ENCODE data around the gene UNC119.

UNC119 gene

GRCh38 chr17:28572259-28573039, 20.0 kb upstream of the UNC119 start:
- DNase-seq: no peak

- DNase-seq: peak; percentile 89
Observed at GRCh38 chr17:28571361-28572122, 19.1 kb upstream of the UNC119 start, which contains the start of gene PIGS. TSS of gene PIGS (minus strand) at chr17:28571524. CDS start at chr17:28571496, 28 bp downstream.

GRCh38 chr17:28570716-28571360, 18.4 kb upstream of the UNC119 start:
- peak; percentile 56 for DNase-seq

DNA sequence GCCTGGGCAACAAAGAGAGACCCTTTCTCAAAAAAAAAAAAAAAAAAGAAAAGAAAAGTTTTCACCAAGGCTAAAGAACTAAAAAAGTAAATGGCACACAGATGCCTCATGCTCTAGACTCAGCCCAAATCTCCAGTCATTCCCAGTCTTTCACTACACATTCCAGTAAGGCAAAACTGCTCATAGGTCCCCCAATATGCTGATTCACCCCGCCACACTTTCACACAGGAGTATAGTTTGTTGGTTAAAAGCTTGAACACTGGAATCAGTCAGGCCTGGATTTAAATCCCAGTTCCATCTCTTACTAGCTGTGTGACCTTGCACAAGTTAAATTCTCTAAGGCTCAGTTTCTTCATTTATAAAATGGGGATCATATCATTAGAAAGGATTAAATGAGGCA, 17.0 kb upstream of the UNC119 start:
- no peak for DNase-seq

DNA sequence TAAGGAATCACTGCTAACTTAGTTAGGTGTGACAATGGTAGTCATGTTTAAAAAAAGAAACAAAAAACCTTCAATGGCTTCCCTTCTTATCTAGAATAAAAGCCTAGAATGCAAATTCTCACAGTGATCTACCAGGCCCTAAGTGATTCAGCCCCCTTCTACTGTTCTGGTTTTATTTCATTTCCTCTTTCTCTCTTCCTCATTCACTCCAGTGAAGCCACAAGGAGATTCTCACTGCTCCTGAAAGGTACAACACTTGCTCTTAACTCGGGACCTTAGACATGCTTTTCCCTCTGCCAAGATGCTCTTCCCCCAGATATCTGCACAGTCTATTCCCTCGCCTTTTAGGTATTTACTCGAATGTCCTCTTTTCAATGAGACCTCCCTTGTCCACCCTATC, 15.2 kb upstream of the UNC119 start:
- no peak for DNase-seq

DNA sequence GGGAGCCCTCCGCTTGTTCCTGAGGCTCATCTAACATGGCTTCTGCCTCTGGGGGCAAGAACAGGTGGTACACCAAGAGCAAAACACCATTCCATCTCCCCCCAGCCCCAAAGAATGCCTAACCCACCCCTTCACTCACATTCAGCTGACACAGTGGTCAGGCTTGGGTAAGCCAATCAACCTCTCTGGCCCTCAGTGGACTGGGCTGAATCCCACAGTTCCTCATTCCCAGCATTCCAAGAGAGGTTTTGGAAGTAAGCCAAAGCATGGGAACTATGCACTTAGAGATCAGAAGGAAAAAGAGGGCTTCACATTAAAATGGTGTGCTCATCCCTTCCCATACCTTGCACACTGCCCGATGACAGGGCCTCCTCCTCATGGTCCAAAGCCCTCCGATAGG, 11.1 kb upstream of the UNC119 start:
- DNase-seq: no peak

DNA sequence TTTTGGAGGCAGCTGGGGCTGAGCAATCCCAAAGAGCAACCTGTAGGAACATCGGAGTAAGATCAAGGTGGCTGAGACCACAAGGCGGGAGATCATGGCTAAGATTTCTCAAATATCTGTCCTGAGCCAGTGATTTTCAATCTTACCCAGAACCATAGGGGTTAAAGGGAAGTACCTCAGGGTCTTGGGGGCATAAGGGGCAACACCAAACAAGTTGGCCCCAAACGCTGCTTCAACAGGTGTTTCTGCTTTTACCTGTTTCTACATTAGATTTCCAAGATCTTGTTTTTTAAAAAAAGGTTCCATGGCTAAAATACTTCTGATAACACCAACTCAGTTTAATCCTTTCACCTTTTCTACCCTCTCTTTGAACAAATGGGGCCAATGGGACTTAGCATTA, 2.6 kb upstream of the UNC119 start:
- no peak for DNase-seq

- DNase-seq: no peak
Observed at GRCh38 chr17:28554565-28554964, 2.1 kb upstream of the UNC119 start.

- no peak for DNase-seq
Observed at GRCh38 chr17:28553000-28553505, 629 bp upstream of the UNC119 start.

- DNase-seq: no peak
Observed at GRCh38 chr17:28551421-28552175, 826 bp downstream of the UNC119 start.

DNA sequence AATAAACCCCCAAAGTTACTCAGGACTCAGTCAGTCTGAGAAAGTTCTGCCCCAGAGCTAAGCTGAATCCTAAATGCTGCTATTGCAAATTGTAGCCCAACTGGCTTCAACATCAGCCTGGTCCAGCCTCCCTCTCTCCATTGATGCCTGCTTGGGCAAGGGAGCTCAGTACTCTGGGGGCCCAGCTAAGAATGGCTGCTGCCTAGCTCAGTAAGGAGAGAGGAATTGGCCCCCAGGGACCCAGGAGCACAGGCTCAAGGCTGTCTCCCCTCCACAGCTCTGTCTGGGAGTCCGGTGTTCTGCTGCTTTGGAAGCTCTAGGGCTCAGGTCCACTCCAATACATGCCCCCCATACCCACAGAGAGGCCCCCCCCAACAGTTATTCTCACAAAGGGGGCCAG, 1.6 kb downstream of the UNC119 start:
- DNase-seq: no peak

DNA sequence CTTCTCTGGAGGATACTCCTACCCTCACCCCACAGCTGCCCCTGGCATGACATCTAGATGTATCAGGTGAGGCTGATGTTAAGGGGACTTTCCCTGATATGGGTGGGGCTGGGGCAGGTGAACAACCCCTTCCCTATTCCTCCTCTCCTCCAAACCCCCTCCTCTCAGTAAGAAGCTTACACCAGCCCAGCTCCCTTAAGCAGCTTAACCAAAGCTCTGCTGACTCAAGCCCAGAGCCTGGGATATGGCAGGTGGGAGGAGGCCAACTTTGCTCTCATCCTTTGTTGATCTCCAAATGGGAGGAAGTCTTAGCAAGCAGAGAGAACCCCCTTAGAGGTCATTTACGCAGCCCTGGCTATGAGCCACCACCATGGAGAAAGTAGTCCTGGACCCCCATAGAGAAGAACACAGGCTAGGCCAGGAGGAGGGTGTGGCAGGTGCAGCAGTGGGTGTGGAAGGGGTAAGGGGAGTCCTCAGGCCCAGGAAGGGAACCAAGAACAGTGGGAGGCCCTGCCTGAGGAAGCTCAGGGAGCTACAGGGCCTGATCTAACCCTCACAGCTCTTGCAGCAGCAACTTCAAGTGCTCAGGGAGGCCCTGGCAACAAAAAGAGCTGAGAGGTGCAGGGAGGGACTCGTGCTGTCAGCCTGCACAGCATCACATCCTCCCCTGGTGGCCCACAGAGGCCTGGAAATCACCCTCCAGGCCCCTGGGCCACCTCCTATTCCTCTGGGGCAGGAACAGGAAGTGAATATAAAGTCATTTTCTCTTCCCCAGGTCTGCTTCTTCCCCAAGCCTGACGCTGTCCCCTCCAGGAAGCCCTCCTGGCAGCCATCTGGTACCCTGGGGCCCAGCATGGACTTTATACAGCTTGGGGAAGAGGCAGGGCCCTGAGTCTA, 2.9 kb downstream of the UNC119 start:
- DNase-seq: peak; percentile 59

- DNase-seq: no peak
Observed at GRCh38 chr17:28548417-28549130, 3.9 kb downstream of the UNC119 start.

DNA sequence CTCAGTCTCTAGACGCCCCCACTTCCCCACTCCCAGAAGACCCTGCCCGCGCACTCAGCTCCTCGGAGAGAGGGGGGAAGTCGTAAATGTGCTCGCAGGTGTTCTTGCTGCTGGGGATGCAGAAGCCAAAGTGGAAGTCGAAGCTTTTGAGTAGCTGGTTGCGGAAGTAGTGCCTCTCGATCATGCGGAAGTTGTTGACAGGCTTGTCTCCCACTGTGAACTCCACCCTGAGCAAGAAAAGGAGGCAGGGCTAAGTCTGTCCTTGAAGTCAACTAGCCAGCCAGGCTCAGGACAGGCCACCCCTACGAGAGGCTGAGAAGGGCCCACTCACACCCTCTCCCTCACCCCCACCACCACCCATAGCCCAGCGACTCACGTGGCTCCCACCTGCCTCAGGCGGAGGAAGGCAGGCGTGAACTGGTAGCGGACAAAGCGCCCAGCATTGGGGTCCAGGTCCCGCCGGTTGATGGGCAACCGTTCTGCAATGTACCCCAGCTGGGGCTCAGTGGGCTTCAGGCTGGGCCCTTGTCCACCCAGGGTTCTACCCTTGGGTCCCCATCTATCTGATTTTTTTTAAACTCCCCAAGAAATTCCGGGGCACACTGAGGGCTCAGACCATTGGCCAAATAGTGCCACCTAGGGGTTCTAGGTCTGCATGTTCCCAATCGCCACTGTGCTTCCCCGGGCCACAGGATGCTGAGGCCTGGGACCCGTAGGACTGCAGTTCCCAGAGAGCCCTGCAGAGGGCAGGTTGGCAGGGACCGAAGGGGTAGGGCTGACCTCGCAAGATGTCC, 4.6 kb downstream of the UNC119 start:
- DNase-seq: peak; percentile 76

DNA sequence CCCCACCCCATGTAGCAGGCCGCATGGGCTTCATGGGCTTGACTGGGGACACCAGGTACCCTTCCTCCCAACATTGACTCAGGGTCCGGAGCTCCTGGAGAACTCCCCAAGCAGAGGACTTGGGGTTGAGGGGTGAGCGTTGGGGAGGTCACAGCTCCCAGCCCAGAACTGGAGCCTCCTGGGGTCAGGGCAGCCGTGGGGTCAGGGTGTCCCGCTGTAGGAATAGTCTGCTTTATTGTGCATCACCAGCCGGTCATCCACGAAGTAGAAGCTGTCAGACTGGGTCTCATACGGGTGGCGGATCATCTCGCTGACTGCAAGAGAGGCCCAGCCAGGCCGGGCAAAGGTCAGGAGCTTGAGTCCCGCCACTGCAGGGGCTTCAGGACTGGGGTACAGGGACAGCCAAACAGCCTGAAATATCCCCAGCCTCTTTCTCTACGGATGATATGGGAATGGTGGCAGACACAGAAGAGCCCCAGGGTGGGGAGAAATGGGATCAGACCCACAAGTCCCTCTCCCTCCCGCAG, 5.3 kb downstream of the UNC119 start:
- no peak for DNase-seq

DNA sequence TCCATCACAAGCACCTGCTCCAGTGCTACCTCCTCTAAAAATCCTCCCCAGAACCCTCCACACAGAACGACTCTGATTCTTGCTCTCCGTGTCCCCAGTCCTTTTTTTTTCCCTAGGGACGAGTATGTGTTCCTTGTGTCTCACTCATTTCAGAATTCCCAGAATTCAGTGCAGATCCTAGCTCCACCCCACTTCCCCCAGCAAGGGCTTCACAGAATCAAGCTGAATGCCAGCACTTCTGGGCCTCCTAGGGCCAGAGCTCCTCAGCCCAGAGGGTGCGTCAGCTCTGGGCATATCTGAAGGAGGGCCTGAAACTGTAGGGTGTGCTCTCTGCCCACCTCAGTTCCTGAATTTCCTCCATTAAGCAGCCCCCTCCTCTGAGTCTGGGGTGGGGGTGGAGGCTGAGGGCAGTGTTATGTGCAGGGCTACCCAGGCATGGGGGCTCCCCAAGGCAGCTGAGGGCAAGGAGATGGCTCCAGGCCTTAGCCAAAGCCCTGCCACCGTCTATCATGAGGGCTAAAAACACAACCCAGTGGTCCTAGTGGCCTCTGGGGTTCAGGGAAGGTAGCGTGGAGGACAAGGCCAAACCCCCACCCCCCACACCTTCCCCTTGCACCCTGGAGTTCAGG, 6.5 kb downstream of the UNC119 start:
- DNase-seq: no peak

GRCh38 chr17:28545141-28545503, 7.3 kb downstream of the UNC119 start:
- no peak for DNase-seq

DNA sequence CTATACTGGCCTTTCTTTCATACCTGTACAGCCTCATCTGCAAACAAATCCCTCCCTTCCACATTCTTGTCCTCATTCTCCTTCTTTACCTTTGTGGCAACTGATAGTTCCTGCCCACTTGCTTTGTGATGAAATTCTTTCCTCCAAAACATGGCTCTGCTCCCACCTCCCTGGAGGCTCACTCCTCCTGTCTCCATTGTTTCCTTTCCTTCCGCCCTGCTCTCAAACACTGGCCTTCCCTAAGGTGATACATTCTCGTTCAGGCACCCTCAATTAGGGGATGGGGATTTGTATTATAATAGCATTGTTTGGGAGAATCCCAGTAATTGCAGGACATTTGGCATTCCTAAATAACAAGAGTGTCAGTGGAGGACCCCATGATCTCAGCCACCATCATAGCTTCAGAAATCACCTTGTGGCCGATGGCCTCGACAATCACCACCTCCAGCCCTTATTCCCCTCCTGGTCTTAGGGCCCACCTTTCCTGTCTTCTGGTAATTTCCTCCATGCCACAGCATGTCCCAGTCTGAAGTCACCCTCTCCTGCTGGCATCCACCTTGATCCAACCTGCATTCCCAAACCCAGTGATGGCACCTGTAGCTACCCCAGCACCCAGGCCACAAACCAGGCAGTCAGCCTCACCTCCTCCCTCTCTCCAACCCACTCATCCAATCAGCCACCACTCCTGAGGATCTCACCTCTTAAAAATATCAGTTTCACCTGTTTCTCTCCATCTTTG, 7.9 kb downstream of the UNC119 start:
- DNase-seq: no peak

- DNase-seq: no peak
Observed at GRCh38 chr17:28541439-28541838, 11.0 kb downstream of the UNC119 start.
